ENCODE measurements around the gene P4HA2. TPM values are rescaled to one million over a fixed set of nuclear protein-coding genes. Genes with fewer than 3 reads are reported as not detected.

P4HA2 gene
- total RNA-seq, 5 donors from 2014 or later (not counting 1 experiment from before 2014, with no cell fraction given) = 0.50 to 0.99 (median 0.98) TPM; not detected in 2

GRCh38 chr5:132272311-132273210, 44.9 kb upstream of the P4HA2 start:
- peaks cover 0 to 18% of the 10 kb centered on the region in 2 experiments for H3K4me1 ChIP-seq (ENCODE audit: control insufficient read depth in 1 of 2, extremely low read depth in 1 of 2, insufficient read depth in 2 of 2, low read length in 2 of 2)
- POLR2A ChIA-PET = no interaction called here
- Mint-ChIP-seq H3K27ac (no peak overlapping the region), H3K9me3 (no peaks in the 10 kb centered on the region), H3K4me1 (peaks cover 0 to 13% (median 10%) of the 10 kb centered on the region in 3 donors), H3K27me3 (peaks cover 9 to 18% of the 10 kb centered on the region in 2 donors), H3K4me3 (peak overlapping the region in 1 of 3 donors; percentile 64), H3K36me3 (no peaks in the 10 kb centered on the region)
- 61% methylated on average over 28 of the region's 37 CpGs for WGBS (ENCODE audit: insufficient coverage)
- DNase-seq (peak in 28 of 35 experiments; percentile 25 to 66 (median 52)), ATAC-seq (replicated peaks in 1 of 4) (peak in 2 of 4 experiments; percentile 25 to 38)
- no peak overlapping the region for H3K27ac ChIP-seq (ENCODE audit: low read length)
- CTCF ChIA-PET = interaction anchor here in 1 of 2 donors (0.7 to 1.3 kb wide), 2 partner anchors 22 to 117 kb away, joined by 3 to 4 read pairs; partner anchors contain the start of gene SLC22A4
- H3K4me3 ChIP-seq (ENCODE audit: control insufficient read depth in 1 of 2, extremely low read depth in 1 of 2, low read length in 1 of 2) = no peak overlapping the region
- no peaks in the 10 kb centered on the region for H3K9me3 ChIP-seq
- H3K27me3 ChIP-seq (replicated peaks in 1 of 2; ENCODE audit: control insufficient read depth in 2 of 2, extremely low read depth in 1 of 2, insufficient read depth in 2 of 2, low read length in 1 of 2) = peaks cover 0 to 33% of the 10 kb centered on the region in 2 experiments
- no peaks in the 10 kb centered on the region for H3K36me3 ChIP-seq (ENCODE audit: control insufficient read depth in 2 of 2, extremely low read depth in 1 of 2, insufficient read depth in 1 of 2, low read length in 1 of 2)

GRCh38 chr5:132271251-132272246, 43.9 kb upstream of the P4HA2 start:
- H3K4me3 Mint-ChIP-seq = peak overlapping the region; percentile 49 to 64 (median 49)
- Histone ChIP-seq H3K9me3 (no peaks in the 10 kb centered on the region), H3K36me3 (ENCODE audit: control insufficient read depth in 2 of 2, extremely low read depth in 1 of 2, insufficient read depth in 1 of 2, low read length in 1 of 2) (no peaks in the 10 kb centered on the region), H3K4me1 (ENCODE audit: control insufficient read depth in 1 of 2, extremely low read depth in 1 of 2, insufficient read depth in 2 of 2, low read length in 2 of 2) (peaks cover 0 to 18% of the 10 kb centered on the region in 2 experiments), H3K27me3 (replicated peaks in 1 of 2; ENCODE audit: control insufficient read depth in 2 of 2, extremely low read depth in 1 of 2, insufficient read depth in 2 of 2, low read length in 1 of 2) (peaks cover 0 to 33% of the 10 kb centered on the region in 2 experiments), H3K27ac (ENCODE audit: low read length) (no peak overlapping the region), H3K4me3 (ENCODE audit: control insufficient read depth in 1 of 2, extremely low read depth in 1 of 2, low read length in 1 of 2) (peak overlapping the region; percentile 2 to 12)
- peak in 6 of 35 experiments; percentile 15 to 28 (median 22) for DNase-seq
- H3K27ac Mint-ChIP-seq = no peak overlapping the region
- 66% methylated on average over 76 of the region's 77 CpGs for WGBS (ENCODE audit: insufficient coverage)
- CTCF ChIA-PET = interaction anchor here in 1 of 2 donors (1.3 kb wide), 1 partner anchor 118 kb away, joined by 4 read pairs; no protein-coding TSS in a partner anchor
- POLR2A ChIA-PET = no interaction called here
- H3K27me3 Mint-ChIP-seq = peaks cover 9 to 18% of the 10 kb centered on the region in 2 donors
- ATAC-seq (replicated peaks in 1 of 4) = peak in 2 of 4 experiments; percentile 49 to 54
- H3K4me1 Mint-ChIP-seq = peaks cover 0 to 13% (median 10%) of the 10 kb centered on the region in 3 donors
- no peaks in the 10 kb centered on the region for H3K9me3 Mint-ChIP-seq
- H3K36me3 Mint-ChIP-seq = no peaks in the 10 kb centered on the region

GRCh38 chr5:132270706-132271105, 43.1 kb upstream of the P4HA2 start:
- H3K27me3 ChIP-seq (replicated peaks in 1 of 2; ENCODE audit: control insufficient read depth in 2 of 2, extremely low read depth in 1 of 2, insufficient read depth in 2 of 2, low read length in 1 of 2) = peaks cover 0 to 33% of the 10 kb centered on the region in 2 experiments
- ChIA-PET CTCF (no interaction called here), POLR2A (no interaction called here)
- ATAC-seq (replicated peaks in 1 of 4) = no peak
- peak in 1 of 35 experiments; percentile 14 for DNase-seq
- peaks cover 0 to 13% (median 10%) of the 10 kb centered on the region in 3 donors for H3K4me1 Mint-ChIP-seq
- peak overlapping the region in 1 of 3 donors; percentile 64 for H3K4me3 Mint-ChIP-seq
- no peak overlapping the region for H3K27ac ChIP-seq (ENCODE audit: low read length)
- no peak overlapping the region for H3K27ac Mint-ChIP-seq
- H3K9me3 ChIP-seq = no peaks in the 10 kb centered on the region
- H3K4me1 ChIP-seq (ENCODE audit: control insufficient read depth in 1 of 2, extremely low read depth in 1 of 2, insufficient read depth in 2 of 2, low read length in 2 of 2) = peaks cover 0 to 18% of the 10 kb centered on the region in 2 experiments
- H3K27me3 Mint-ChIP-seq = peaks cover 9 to 16% of the 10 kb centered on the region in 2 donors
- 87% methylated on average over 4 of the region's 6 CpGs for WGBS (ENCODE audit: insufficient coverage)
- H3K36me3 Mint-ChIP-seq = no peaks in the 10 kb centered on the region
- no peak overlapping the region for H3K4me3 ChIP-seq (ENCODE audit: control insufficient read depth in 1 of 2, extremely low read depth in 1 of 2, low read length in 1 of 2)
- H3K9me3 Mint-ChIP-seq = no peaks in the 10 kb centered on the region
- no peaks in the 10 kb centered on the region for H3K36me3 ChIP-seq (ENCODE audit: control insufficient read depth in 2 of 2, extremely low read depth in 1 of 2, insufficient read depth in 1 of 2, low read length in 1 of 2)

GRCh38 chr5:132270335-132270665, 42.6 kb upstream of the P4HA2 start:
- H3K27me3 ChIP-seq (replicated peaks in 1 of 2; ENCODE audit: control insufficient read depth in 2 of 2, extremely low read depth in 1 of 2, insufficient read depth in 2 of 2, low read length in 1 of 2) = peaks cover 0 to 33% of the 10 kb centered on the region in 2 experiments
- H3K9me3 ChIP-seq = no peaks in the 10 kb centered on the region
- H3K4me3 Mint-ChIP-seq = peak overlapping the region in 1 of 3 donors; percentile 64
- H3K4me1 Mint-ChIP-seq = peaks cover 0 to 13% (median 10%) of the 10 kb centered on the region in 3 donors
- H3K36me3 Mint-ChIP-seq = no peaks in the 10 kb centered on the region
- DNase-seq (no peak), ATAC-seq (replicated peaks in 1 of 4) (no peak)
- ChIA-PET CTCF (no interaction called here), POLR2A (no interaction called here)
- no peak overlapping the region for H3K27ac ChIP-seq (ENCODE audit: low read length)
- H3K4me3 ChIP-seq (ENCODE audit: control insufficient read depth in 1 of 2, extremely low read depth in 1 of 2, low read length in 1 of 2) = no peak overlapping the region
- no peak overlapping the region for H3K27ac Mint-ChIP-seq
- WGBS (ENCODE audit: insufficient coverage) = 80% methylated on average over 1 of the region's 1 CpG
- H3K36me3 ChIP-seq (ENCODE audit: control insufficient read depth in 2 of 2, extremely low read depth in 1 of 2, insufficient read depth in 1 of 2, low read length in 1 of 2) = no peaks in the 10 kb centered on the region
- H3K4me1 ChIP-seq (ENCODE audit: control insufficient read depth in 1 of 2, extremely low read depth in 1 of 2, insufficient read depth in 2 of 2, low read length in 2 of 2) = peaks cover 0 to 18% of the 10 kb centered on the region in 2 experiments
- H3K27me3 Mint-ChIP-seq = peaks cover 9 to 15% of the 10 kb centered on the region in 2 donors
- H3K9me3 Mint-ChIP-seq = no peaks in the 10 kb centered on the region

- H3K27me3 Mint-ChIP-seq = peaks cover 9 to 14% of the 10 kb centered on the region in 2 donors
- no peak for ATAC-seq (replicated peaks in 1 of 4)
- ChIA-PET CTCF (no interaction called here), POLR2A (no interaction called here)
- WGBS (ENCODE audit: insufficient coverage) = 80% methylated on average over 3 of the region's 3 CpGs
- H3K27ac Mint-ChIP-seq = no peak overlapping the region
- Histone ChIP-seq H3K27ac (ENCODE audit: low read length) (no peak overlapping the region), H3K4me1 (ENCODE audit: control insufficient read depth in 1 of 2, extremely low read depth in 1 of 2, insufficient read depth in 2 of 2, low read length in 2 of 2) (peaks cover 0 to 18% of the 10 kb centered on the region in 2 experiments), H3K9me3 (no peaks in the 10 kb centered on the region), H3K36me3 (ENCODE audit: control insufficient read depth in 2 of 2, extremely low read depth in 1 of 2, insufficient read depth in 1 of 2, low read length in 1 of 2) (no peaks in the 10 kb centered on the region), H3K4me3 (ENCODE audit: control insufficient read depth in 1 of 2, extremely low read depth in 1 of 2, low read length in 1 of 2) (no peak overlapping the region), H3K27me3 (replicated peaks in 1 of 2; ENCODE audit: control insufficient read depth in 2 of 2, extremely low read depth in 1 of 2, insufficient read depth in 2 of 2, low read length in 1 of 2) (peaks cover 0 to 32% of the 10 kb centered on the region in 2 experiments)
- H3K36me3 Mint-ChIP-seq = no peaks in the 10 kb centered on the region
- no peak overlapping the region for H3K4me3 Mint-ChIP-seq
- H3K4me1 Mint-ChIP-seq = peaks cover 0 to 13% (median 10%) of the 10 kb centered on the region in 3 donors
- no peak for DNase-seq
- no peaks in the 10 kb centered on the region for H3K9me3 Mint-ChIP-seq
Observed at GRCh38 chr5:132269635-132270334, 42.1 kb upstream of the P4HA2 start.

Data from T-cell (primary cell).